ENCODE measurements around the gene MCUR1. TPM values are rescaled to one million over a fixed set of nuclear protein-coding genes. Genes with fewer than 3 reads are reported as not detected.

Gene MCUR1
- total RNA-seq, 2 donors from 2014 or later: 33.8 to 38.6 TPM

- no peak for DNase-seq
- no peak for TF ChIP-seq CTCF (conservative IDR thresholded peaks at IDR 0.05)
- H3K9me3 Mint-ChIP-seq: no peaks in the 10 kb centered on the region
- H3K36me3 Mint-ChIP-seq (ENCODE audit: low read depth): peaks cover 10% of the 10 kb centered on the region
- Histone ChIP-seq H3K27me3 (ENCODE audit: control insufficient read depth, insufficient read depth, low read length, poor library complexity, severe bottlenecking) (no peaks in the 10 kb centered on the region), H3K9ac (ENCODE audit: extremely low read depth, low read length, poor library complexity, severe bottlenecking) (no peak overlapping the region), H3K36me3 (ENCODE audit: control insufficient read depth, insufficient read depth, low read length) (peaks cover 16% of the 10 kb centered on the region), H3K27ac (ENCODE audit: low read depth, low read length) (no peak overlapping the region), H3K4me3 (ENCODE audit: low read length) (peak overlapping the region; percentile 92), H3K9me3 (ENCODE audit: control insufficient read depth, low read length) (no peaks in the 10 kb centered on the region), H3K4me1 (ENCODE audit: control insufficient read depth, insufficient read depth, low read length) (peaks cover 4% of the 10 kb centered on the region)
- 83 to 99% methylated on average over 1 to 5 of the region's 5 CpGs for WGBS, 2 experiments (ENCODE audit: insufficient coverage in 1 of 2, insufficient read length in 1 of 2)
- H3K27ac Mint-ChIP-seq: no peak overlapping the region
- no peak overlapping the region for H3K4me3 Mint-ChIP-seq
- H3K27me3 Mint-ChIP-seq (ENCODE audit: insufficient read depth): no peaks in the 10 kb centered on the region
- peaks cover 11% of the 10 kb centered on the region for H3K4me1 Mint-ChIP-seq
Observed at GRCh38 chr6:13812359-13812642, 2.1 kb downstream of the MCUR1 start.

GRCh38 chr6:13811627-13812358, 2.6 kb downstream of the MCUR1 start:
- Histone ChIP-seq H3K27ac (ENCODE audit: low read depth, low read length) (no peak overlapping the region), H3K27me3 (ENCODE audit: control insufficient read depth, insufficient read depth, low read length, poor library complexity, severe bottlenecking) (no peaks in the 10 kb centered on the region), H3K4me3 (ENCODE audit: low read length) (peak overlapping the region; percentile 92), H3K4me1 (ENCODE audit: control insufficient read depth, insufficient read depth, low read length) (peaks cover 4% of the 10 kb centered on the region), H3K9me3 (ENCODE audit: control insufficient read depth, low read length) (no peaks in the 10 kb centered on the region), H3K9ac (ENCODE audit: extremely low read depth, low read length, poor library complexity, severe bottlenecking) (no peak overlapping the region), H3K36me3 (ENCODE audit: control insufficient read depth, insufficient read depth, low read length) (peaks cover 21% of the 10 kb centered on the region)
- Mint-ChIP-seq H3K36me3 (ENCODE audit: low read depth) (peaks cover 13% of the 10 kb centered on the region), H3K4me1 (peaks cover 12% of the 10 kb centered on the region), H3K9me3 (no peaks in the 10 kb centered on the region), H3K27me3 (ENCODE audit: insufficient read depth) (no peaks in the 10 kb centered on the region), H3K4me3 (no peak overlapping the region), H3K27ac (no peak overlapping the region)
- 92 to 98% methylated on average over 4 to 8 of the region's 8 CpGs for WGBS, 2 experiments (ENCODE audit: insufficient coverage in 1 of 2, insufficient read length in 1 of 2)
- TF ChIP-seq CTCF (conservative IDR thresholded peaks at IDR 0.05): no peak
- DNase-seq: no peak

DNA sequence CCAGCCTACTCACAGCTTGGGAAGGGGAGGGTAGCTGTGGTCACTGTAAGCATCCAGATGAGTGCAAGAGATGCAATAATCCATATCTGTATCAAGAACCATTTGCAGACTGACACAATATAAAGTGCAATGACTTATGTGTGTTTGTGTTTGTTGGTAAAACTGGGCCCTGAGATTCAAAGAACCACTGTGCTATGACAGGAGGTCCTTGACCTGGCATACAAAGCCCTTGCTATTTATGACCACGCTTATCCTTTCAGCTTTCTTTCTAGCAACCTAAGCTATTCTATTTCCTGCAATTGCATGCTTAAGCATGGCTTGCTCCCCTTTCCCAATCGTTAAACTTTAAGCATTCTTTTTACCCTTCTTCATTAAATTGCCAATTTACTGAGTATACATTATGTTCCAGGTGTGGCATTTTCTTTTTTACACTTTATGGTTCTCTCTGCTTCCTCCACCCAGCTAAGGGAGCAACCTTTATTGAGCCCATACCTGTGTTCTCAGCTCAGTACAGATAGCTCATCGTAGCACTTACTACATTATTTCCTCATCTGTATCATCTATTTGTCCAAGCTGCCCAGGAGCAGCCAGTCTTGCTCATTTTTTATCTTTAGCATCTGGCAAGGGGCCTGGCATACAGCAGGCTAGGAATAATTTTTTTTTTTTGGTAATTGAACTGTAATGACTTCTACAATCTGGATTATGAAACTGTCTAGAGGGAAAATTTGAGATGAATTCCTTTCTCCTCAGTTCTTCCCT, 3.5 kb downstream of the MCUR1 start:
- H3K36me3 ChIP-seq (ENCODE audit: control insufficient read depth, insufficient read depth, low read length): peaks cover 28% of the 10 kb centered on the region
- Mint-ChIP-seq H3K4me3 (no peak overlapping the region), H3K27me3 (ENCODE audit: insufficient read depth) (no peaks in the 10 kb centered on the region), H3K36me3 (ENCODE audit: low read depth) (peaks cover 20% of the 10 kb centered on the region), H3K4me1 (peaks cover 13% of the 10 kb centered on the region), H3K9me3 (no peaks in the 10 kb centered on the region), H3K27ac (no peak overlapping the region)
- H3K27ac ChIP-seq (ENCODE audit: low read depth, low read length): no peak overlapping the region
- no peak for TF ChIP-seq CTCF (conservative IDR thresholded peaks at IDR 0.05)
- H3K4me1 ChIP-seq (ENCODE audit: control insufficient read depth, insufficient read depth, low read length): peaks cover 4% of the 10 kb centered on the region
- no peak for DNase-seq
- no peaks in the 10 kb centered on the region for H3K9me3 ChIP-seq (ENCODE audit: control insufficient read depth, low read length)
- no peak overlapping the region for H3K9ac ChIP-seq (ENCODE audit: extremely low read depth, low read length, poor library complexity, severe bottlenecking)
- no peak overlapping the region for H3K4me3 ChIP-seq (ENCODE audit: low read length)
- 90 to 93% methylated on average over 2 to 3 of the region's 3 CpGs for WGBS, 2 experiments (ENCODE audit: insufficient coverage in 1 of 2, insufficient read length in 1 of 2)
- H3K27me3 ChIP-seq (ENCODE audit: control insufficient read depth, insufficient read depth, low read length, poor library complexity, severe bottlenecking): no peaks in the 10 kb centered on the region

All from endodermal cell (in vitro differentiated cells).